ENCODE measurements around the gene SLC25A31.

SLC25A31 gene

DNA sequence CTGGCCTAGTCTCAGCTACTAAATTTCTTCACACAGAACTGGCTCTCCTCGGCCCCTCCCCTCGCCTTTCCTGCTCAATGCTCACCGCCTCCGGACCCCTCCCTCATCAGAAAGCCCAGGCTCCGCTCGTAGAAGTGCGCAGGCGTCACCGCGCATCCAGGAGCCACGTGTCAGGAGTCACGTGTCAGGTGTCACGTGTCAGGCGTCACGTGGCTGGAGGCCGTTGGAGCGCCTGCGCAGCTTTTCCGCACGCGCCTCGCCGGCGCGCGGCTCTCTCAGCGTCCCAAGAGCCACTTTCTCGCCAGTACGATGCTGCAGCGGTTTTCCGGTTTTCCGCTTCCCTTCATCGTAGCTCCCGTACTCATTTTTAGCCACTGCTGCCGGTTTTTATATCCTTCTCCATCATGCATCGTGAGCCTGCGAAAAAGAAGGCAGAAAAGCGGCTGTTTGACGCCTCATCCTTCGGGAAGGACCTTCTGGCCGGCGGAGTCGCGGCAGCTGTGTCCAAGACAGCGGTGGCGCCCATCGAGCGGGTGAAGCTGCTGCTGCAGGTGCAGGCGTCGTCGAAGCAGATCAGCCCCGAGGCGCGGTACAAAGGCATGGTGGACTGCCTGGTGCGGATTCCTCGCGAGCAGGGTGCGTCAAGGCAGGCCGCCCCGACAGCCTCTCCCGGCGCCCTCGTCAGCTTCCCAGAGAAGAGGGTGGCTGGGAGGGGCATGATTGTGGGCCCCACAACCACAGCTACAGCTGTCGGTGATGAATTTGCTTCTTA, at the start of gene SLC25A31:
TSS of gene SLC25A31 (plus strand) at position 259 of the 772 bp plus-strand sequence. CDS start at position 405, 146 bp downstream.
- TF ChIP-seq, protein P1, sequence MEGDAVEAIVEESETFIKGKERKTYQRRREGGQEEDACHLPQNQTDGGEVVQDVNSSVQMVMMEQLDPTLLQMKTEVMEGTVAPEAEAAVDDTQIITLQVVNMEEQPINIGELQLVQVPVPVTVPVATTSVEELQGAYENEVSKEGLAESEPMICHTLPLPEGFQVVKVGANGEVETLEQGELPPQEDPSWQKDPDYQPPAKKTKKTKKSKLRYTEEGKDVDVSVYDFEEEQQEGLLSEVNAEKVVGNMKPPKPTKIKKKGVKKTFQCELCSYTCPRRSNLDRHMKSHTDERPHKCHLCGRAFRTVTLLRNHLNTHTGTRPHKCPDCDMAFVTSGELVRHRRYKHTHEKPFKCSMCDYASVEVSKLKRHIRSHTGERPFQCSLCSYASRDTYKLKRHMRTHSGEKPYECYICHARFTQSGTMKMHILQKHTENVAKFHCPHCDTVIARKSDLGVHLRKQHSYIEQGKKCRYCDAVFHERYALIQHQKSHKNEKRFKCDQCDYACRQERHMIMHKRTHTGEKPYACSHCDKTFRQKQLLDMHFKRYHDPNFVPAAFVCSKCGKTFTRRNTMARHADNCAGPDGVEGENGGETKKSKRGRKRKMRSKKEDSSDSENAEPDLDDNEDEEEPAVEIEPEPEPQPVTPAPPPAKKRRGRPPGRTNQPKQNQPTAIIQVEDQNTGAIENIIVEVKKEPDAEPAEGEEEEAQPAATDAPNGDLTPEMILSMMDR (IDR thresholded peaks at IDR 0.05; ENCODE audit: insufficient read depth, low read depth, low read length, missing control alignments), result no peak
- DNase-seq (ENCODE audit: low read depth), result no peak
- H3K4me3 ChIP-seq (ENCODE audit: low read length), result no peak within 1 kb of the TSS

DNA sequence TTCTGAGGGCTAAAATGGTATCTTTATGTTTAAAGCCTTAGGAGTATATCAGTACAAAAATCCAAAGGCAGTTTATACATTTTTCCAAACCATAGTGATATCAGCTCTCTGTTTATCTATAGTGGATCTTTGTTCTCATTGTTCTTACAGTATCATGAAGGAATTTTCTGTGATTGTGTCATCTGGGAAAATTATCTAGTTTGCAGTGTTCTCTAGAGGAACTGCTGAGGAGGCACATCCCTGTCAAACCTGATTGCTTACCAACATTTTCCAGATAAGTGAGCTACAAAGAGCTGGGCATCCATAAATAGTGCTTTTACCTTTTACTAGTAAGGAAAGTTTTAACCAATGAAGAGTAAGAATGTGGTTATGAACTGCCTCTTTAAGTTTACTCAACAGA, 44.9 kb upstream of the SLC25A31 start:
- TF ChIP-seq, protein P1 (IDR thresholded peaks at IDR 0.05; ENCODE audit: insufficient read depth, low read depth, low read length, missing control alignments), result no peak
- no peak overlapping the region for H3K4me3 ChIP-seq (ENCODE audit: low read length)
- DNase-seq (ENCODE audit: low read depth), result peak; percentile 83

DNA sequence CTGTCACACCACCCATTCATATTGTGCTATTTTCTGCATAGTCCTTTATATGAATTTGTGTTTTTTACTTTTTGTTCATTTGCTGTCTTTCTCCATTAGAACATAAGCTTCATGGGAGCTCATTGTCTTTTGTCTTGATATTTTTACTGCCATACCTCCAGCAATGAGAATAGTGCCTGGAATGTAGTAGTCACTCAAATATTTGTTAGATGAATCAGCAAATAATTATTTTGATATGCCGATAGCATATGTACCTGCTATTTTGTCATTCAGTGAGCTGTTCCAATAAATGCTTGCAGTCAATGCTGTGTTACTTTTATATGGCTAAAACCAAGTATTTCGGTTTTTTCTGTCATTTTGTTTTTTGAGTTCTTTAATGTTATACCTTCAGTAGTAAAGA, 43.5 kb upstream of the SLC25A31 start:
- peak; percentile 53 for DNase-seq (ENCODE audit: low read depth)
- H3K4me3 ChIP-seq (ENCODE audit: low read length), result no peak overlapping the region
- TF ChIP-seq, protein P1 (IDR thresholded peaks at IDR 0.05; ENCODE audit: insufficient read depth, low read depth, low read length, missing control alignments), result no peak

DNA sequence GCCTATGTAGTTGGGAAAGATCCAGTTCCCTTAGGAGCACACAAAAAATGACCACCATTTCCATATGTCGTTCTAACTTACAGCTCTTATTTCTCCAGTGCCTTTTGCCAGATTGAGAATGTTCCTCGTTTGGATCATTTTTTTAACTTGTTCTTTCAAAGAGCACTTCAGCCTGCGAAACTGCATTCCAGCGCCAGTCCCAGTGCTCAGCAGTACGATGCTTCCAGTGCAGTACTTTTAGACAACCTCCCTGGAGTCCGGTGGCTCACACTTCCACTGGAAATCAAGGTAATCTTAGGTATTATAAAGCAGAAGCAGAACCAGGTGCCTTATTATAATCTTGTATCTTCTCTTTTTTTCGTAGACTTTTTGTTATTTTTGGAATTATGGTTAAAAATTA, 42.6 kb upstream of the SLC25A31 start:
- TF ChIP-seq, protein P1 (IDR thresholded peaks at IDR 0.05; ENCODE audit: insufficient read depth, low read depth, low read length, missing control alignments), result no peak
- no peak for DNase-seq (ENCODE audit: low read depth)

DNA sequence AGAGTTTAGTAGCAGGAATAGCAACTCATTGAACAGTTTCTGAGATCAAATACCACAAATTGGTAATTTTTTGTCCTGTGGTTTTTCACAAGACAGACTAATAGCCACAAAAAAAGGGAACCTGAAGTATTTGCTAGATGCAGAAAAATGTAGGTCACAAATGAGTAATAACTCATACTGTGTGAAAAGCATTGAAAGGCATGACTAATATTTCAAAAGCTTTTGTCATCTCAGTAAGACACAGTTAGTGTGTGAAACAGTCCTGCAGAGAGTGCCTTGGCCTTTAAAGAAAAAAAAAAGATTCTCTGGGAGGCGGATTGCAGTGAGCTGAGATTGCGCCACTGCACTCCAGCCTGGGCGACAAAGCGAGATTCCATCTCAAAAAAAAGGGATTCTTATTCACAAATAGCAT, 31.4 kb upstream of the SLC25A31 start:
- TF ChIP-seq, protein P1 (IDR thresholded peaks at IDR 0.05; ENCODE audit: insufficient read depth, low read depth, low read length, missing control alignments), result no peak
- peak; percentile 91 for DNase-seq (ENCODE audit: low read depth)
- H3K4me3 ChIP-seq (ENCODE audit: low read length), result no peak overlapping the region

More for the DNA sequence above, 42.6 kb upstream of the SLC25A31 start:
- no peak overlapping the region for H3K4me3 ChIP-seq (ENCODE audit: low read length)

DNA sequence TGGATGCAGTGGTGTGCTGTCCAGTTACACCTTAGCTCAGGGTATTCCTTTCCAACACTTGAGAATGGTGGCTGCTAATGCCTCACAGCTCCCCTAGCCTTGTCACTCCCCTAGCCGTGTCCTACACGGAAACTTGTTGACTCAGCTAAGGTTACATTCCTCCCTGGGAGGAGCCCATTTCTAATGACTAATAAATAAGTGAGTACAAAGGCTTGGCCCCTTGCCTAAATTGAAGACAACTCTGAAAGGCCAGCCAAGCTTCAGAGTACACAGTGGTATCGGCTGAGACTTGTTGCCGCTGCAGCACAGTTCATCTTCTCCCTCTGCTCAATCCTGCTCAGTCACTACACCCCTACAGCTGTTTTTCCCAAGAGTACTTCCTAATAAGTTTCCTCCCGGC, 21.2 kb upstream of the SLC25A31 start:
- DNase-seq (ENCODE audit: low read depth), result peak; percentile 99
- peak overlapping the region; percentile 14 for H3K4me3 ChIP-seq (ENCODE audit: low read length)
- TF ChIP-seq, protein P1 (IDR thresholded peaks at IDR 0.05; ENCODE audit: insufficient read depth, low read depth, low read length, missing control alignments), result no peak

DNA sequence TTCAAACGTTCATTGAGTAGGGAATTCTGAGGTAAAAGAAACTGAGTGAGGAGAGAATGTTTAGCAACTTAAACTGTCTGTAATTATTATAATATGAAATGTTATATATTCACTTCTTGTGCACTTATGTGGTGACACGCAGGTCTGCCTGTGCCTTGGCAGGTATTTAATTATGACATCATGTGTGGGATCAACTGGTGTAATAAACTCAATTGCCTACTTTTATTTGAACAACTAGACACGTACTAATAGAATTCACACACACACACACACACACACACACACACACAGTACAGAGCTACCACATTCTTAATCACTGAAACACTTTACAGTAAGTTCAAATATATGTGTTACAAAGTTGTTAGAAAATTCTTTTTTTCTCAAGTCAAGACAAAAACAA, 20.7 kb upstream of the SLC25A31 start:
- DNase-seq (ENCODE audit: low read depth), result peak; percentile 78
- TF ChIP-seq, protein P1 (IDR thresholded peaks at IDR 0.05; ENCODE audit: insufficient read depth, low read depth, low read length, missing control alignments), result no peak
- H3K4me3 ChIP-seq (ENCODE audit: low read length), result peak overlapping the region; percentile 14
